ENCODE data around the gene TBL3.

- TF ChIP-seq POLR2A (IDR thresholded peaks at IDR 0.05; ENCODE audit: low read depth, low read length) (no peak), POLR2AphosphoS5 (IDR thresholded peaks at IDR 0.05; ENCODE audit: low read depth, low read length) (no peak), TAF1 (IDR thresholded peaks at IDR 0.05; ENCODE audit: borderline replicate concordance, low read depth, low read length) (no peak)
These were observed 21.9 kb downstream of the TBL3 start for GRCh38 chr16:1993731-1994131.
